Karpas-422 (cell line): ENCODE results near the gene GNG7. TPM values are rescaled to one million over a fixed set of nuclear protein-coding genes. Genes with fewer than 3 reads are reported as not detected.

Source experiments
- DNase-seq: peaks from one replicate; pipeline ENCODE4 v3.0.0-alpha.2; 2015
- H2AFZ ChIP-seq: fragments of 200-600 bp; sonication (generic); 2 replicates; pipeline ENCODE4 v1.6.1; 2014; ENCODE audit warnings: antibody characterized with exemption, low read length, mixed read lengths
- H3K27ac ChIP-seq: fragments of 200-600 bp; sonication (generic); 2 replicates; pipeline ENCODE4 v1.5.1; 2014; ENCODE audit warnings: mild to moderate bottlenecking, low read length, moderate library complexity
- H3K27me3 ChIP-seq: fragments of 200-600 bp; sonication (generic); 2 replicates; pipeline ENCODE4 v1.6.1; 2014; ENCODE audit warnings: low read length, mixed read lengths
- H3K36me3 ChIP-seq: fragments of 200-600 bp; sonication (generic); 2 replicates; pipeline ENCODE4 v1.6.1; 2014; ENCODE audit warnings: low read length, mixed read lengths; ENCODE audit not compliant: insufficient read depth
- H3K4me1 ChIP-seq: fragments of 200-600 bp; sonication (generic); 2 replicates; pipeline ENCODE4 v1.6.1; 2014; ENCODE audit warnings: mild to moderate bottlenecking, low read length, mixed read lengths
- H3K4me2 ChIP-seq: fragments of 200-600 bp; sonication (generic); 2 replicates; pipeline ENCODE4 v1.6.1; 2014; ENCODE audit warnings: low read length, low read depth, mild to moderate bottlenecking; ENCODE audit not compliant: poor library complexity, severe bottlenecking
- H3K4me3 ChIP-seq: fragments of 200-600 bp; sonication (generic); 2 replicates; pipeline ENCODE4 v1.5.1; 2014; ENCODE audit warnings: mild to moderate bottlenecking, antibody characterized with exemption, low read length, mixed read lengths
- H3K79me2 ChIP-seq: fragments of 200-600 bp; sonication (generic); 2 replicates; pipeline ENCODE4 v1.6.1; 2014; ENCODE audit warnings: mild to moderate bottlenecking, low read length, mixed read lengths
- H3K9ac ChIP-seq: fragments of 200-600 bp; sonication (generic); 2 replicates; pipeline ENCODE4 v1.6.0; 2014; ENCODE audit warnings: low read length
- H3K9me2 ChIP-seq: fragments of 200-600 bp; sonication (generic), shearing (Covaris generic); replicated peaks from 2 replicates; pipeline ENCODE4 v1.6.0; 2014; ENCODE audit warnings: mild to moderate bottlenecking, low read length, moderate library complexity; ENCODE audit not compliant: insufficient read depth
- H3K9me3 ChIP-seq: fragments of 300-700, 200-600 bp; sonication (generic); 2 replicates; pipeline ENCODE4 v1.6.1; 2014; ENCODE audit warnings: low read length, mixed read lengths
- H4K20me1 ChIP-seq: fragments of 200-600 bp; sonication (generic); 2 replicates; pipeline ENCODE4 v1.6.1; 2014; ENCODE audit warnings: mild to moderate bottlenecking, antibody characterized with exemption, low read length, low read depth; ENCODE audit not compliant: insufficient read depth
- total RNA-seq: library from RNA; depleted of rRNA; stranded (reverse); fragments of >200 nt; shearing (Covaris generic); gene quantifications from 2 replicates; pipeline ENCODE4 v1.2.3, GENCODE V29; 2014; ENCODE audit warnings: low replicate concordance

The GNG7 gene
- total RNA-seq, 1 experiment from 2014 or later = 0.19 TPM

DNA sequence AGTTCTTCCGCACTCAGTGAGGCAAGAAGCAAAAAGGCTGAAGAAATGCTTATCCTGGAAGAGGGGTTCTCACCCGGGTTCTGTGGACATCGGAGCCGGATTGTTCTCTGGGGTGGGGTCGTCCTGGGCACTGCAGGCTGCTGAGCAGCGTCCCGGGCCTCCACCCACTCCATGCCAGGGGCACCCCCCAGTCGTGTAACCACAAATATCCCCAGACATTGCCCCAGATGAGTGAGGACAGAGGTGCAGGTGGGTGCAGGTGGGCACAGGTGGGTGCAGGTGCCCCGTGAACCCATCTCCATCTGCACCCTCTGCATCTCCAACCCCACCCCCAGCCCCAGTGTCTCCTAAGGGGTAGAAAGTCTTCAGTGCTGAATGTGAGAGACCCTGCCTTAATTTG lies 67.5 kb downstream of the GNG7 start:
- H3K79me2 ChIP-seq = no peaks in the 10 kb centered on the region
- H3K4me1 ChIP-seq = peaks cover 23% of the 10 kb centered on the region
- no peaks in the 10 kb centered on the region for H3K9me2 ChIP-seq
- H3K27ac ChIP-seq = no peak overlapping the region
- no peaks in the 10 kb centered on the region for H3K36me3 ChIP-seq
- no peak for DNase-seq
- peak overlapping the region; percentile 55; the same call in 1 of the 2 replicates for H3K9ac ChIP-seq
- peaks cover 3% of the 10 kb centered on the region; the same call in 1 of the 2 replicates for H3K27me3 ChIP-seq
- H2AFZ ChIP-seq = peak overlapping the region; percentile 88; the same call in 1 of the 2 replicates
- H3K4me3 ChIP-seq = peak overlapping the region; percentile 46; the same call in 1 of the 2 replicates
- H3K9me3 ChIP-seq = peaks cover 8% of the 10 kb centered on the region
- H3K4me2 ChIP-seq = peak overlapping the region; percentile 52
- no peaks in the 10 kb centered on the region for H4K20me1 ChIP-seq

DNA sequence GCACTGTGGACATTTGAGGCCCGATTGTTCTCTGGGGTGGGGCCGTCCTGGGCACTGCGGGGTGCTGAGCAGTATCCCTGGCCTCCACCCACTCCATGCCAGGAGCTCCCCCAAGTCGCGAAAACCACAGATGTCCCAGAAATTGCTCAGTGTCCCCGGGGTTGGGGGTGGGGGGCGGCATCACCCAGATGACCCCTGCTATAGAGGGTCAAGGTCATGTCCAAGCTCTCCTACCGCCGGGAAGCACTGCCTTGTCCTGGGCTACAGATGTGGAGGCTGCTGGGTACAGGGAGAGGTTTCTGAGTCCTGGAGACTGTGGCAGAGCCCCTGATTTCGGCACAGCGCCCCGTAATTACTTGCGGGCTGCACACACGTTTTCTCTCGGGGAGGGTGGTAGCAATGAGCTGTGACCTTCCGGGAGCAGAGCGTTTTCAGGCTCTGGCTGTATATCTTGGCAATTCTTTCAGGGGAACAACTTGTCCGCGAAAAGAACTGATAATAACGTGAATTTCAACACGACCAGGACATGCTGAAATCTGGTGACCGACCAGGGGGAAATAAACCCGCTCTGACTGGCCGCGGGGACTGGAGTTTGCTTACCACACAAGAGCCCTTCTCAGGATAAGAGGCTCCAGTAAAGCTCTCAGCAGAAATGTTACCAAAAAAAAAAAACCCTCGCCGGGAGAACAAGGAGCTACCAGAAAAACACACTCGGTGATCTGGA lies 68.1 kb downstream of the GNG7 start:
- Histone ChIP-seq H2AFZ (peak overlapping the region; percentile 88; the same call in 1 of the 2 replicates), H3K27ac (no peak overlapping the region), H3K9me2 (no peaks in the 10 kb centered on the region), H3K9ac (peak overlapping the region; percentile 55), H4K20me1 (no peaks in the 10 kb centered on the region), H3K4me2 (peak overlapping the region; percentile 52), H3K4me3 (peak overlapping the region; percentile 46; the same call in 1 of the 2 replicates), H3K79me2 (no peaks in the 10 kb centered on the region), H3K27me3 (peaks cover 3% of the 10 kb centered on the region; the same call in 1 of the 2 replicates), H3K4me1 (peaks cover 23% of the 10 kb centered on the region), H3K36me3 (no peaks in the 10 kb centered on the region), H3K9me3 (peaks cover 8% of the 10 kb centered on the region)
- peak; percentile 59 for DNase-seq

DNA sequence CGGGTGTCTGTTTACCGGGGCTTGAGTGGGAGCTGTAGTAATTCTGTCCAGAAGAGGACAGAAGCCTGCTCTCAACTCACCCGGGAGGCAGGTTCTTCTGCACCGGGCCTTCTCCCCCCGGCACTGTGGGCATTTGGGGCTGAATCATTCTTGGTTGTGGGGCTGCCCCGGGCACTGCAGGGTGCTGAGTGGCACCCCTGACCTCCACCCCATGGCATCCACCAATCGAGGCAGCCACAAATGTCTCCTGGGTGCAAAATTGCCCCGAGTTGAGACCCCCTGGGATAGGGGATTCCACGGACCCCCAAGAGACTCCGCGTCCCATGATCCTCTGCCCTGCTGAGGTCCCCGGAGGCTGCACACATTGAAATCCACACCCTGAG lies 68.8 kb downstream of the GNG7 start:
- Histone ChIP-seq H3K9ac (peak overlapping the region; percentile 55), H3K9me2 (no peaks in the 10 kb centered on the region), H3K9me3 (peaks cover 8% of the 10 kb centered on the region), H3K27me3 (peaks cover 3% of the 10 kb centered on the region; the same call in 1 of the 2 replicates), H3K4me1 (peaks cover 23% of the 10 kb centered on the region), H4K20me1 (no peaks in the 10 kb centered on the region), H3K79me2 (no peaks in the 10 kb centered on the region), H2AFZ (no peak overlapping the region), H3K4me2 (peak overlapping the region; percentile 52), H3K4me3 (peak overlapping the region; percentile 46; the same call in 1 of the 2 replicates), H3K36me3 (no peaks in the 10 kb centered on the region), H3K27ac (no peak overlapping the region)
- DNase-seq = no peak

DNA sequence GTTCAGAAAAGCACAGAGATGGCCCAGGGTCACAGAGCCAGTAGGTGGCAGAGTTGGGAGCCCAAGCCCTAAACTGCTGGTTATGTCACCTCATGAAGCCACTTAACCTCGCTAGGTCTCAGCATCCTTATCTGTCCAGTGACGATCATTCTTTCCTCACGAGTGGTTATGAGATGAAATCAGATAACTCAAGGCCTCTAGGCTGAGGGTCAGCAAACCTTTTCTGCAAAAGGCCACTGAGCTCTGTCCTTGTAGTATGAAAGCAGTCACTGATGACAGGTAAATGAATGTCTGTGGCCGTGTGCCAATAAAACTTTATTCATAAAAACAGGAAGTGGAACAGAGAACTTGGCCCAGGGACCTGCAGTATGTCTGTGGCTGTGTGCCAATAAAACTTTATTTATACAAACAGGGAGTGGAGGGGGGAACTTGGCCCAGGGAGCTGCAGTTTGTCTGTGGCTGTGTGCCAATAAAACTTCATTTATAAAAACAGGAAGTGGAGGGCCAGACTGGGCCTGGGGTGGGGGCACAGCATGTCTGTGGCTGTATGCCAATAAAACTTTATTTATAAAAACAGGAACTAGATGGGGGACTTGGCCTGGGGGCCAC lies 71.2 kb downstream of the GNG7 start:
- Histone ChIP-seq H3K4me3 (no peak overlapping the region), H2AFZ (0 out of 2 replicates have a peak overlapping the region, but pooled peaks have one; percentile 23), H3K27ac (no peak overlapping the region), H3K27me3 (peaks cover 5% of the 10 kb centered on the region; the same call in 1 of the 2 replicates), H3K79me2 (no peaks in the 10 kb centered on the region), H3K9me3 (peaks cover 8% of the 10 kb centered on the region), H3K4me1 (peaks cover 38% of the 10 kb centered on the region), H3K4me2 (no peak overlapping the region), H3K36me3 (no peaks in the 10 kb centered on the region), H3K9me2 (no peaks in the 10 kb centered on the region), H4K20me1 (no peaks in the 10 kb centered on the region), H3K9ac (no peak overlapping the region)
- DNase-seq = peak; percentile 95

DNA sequence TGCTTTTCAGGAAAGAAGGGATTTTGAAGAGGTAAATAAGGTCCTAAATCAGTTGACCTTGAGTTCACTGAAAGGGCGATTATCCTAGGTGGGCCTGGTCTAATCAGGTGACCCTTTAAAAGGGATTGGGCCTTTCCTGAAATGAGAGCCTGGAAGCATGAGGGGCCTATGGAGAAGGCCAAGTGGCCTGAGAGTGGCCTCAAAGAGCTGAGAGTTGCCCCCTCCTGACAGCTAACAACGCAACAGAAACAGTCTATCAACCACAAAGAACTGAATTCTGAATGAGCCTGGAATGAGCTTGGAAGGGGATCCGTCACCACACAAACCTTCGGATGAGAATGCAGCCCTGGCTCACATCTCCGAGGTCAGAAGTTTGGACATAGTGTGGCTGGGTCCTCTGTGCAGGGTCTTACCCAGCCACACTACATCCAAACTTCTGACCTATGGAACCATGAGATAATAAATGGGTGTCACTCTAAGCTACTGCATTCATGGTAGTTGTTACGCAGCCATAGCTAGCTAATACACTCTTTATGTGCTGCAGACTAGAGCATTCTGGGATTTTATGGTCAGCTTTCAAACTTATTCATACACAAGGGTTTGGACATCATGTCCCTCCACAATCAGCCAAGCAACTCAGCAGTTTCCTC lies 72.0 kb downstream of the GNG7 start:
- Histone ChIP-seq H3K9ac (no peak overlapping the region), H3K9me2 (no peaks in the 10 kb centered on the region), H3K79me2 (no peaks in the 10 kb centered on the region), H3K36me3 (no peaks in the 10 kb centered on the region), H3K4me3 (no peak overlapping the region), H3K4me1 (peaks cover 39% of the 10 kb centered on the region), H3K27me3 (peaks cover 5% of the 10 kb centered on the region; the same call in 1 of the 2 replicates), H3K27ac (no peak overlapping the region), H2AFZ (no peak overlapping the region), H3K4me2 (no peak overlapping the region), H4K20me1 (no peaks in the 10 kb centered on the region), H3K9me3 (peaks cover 8% of the 10 kb centered on the region)
- no peak for DNase-seq

DNA sequence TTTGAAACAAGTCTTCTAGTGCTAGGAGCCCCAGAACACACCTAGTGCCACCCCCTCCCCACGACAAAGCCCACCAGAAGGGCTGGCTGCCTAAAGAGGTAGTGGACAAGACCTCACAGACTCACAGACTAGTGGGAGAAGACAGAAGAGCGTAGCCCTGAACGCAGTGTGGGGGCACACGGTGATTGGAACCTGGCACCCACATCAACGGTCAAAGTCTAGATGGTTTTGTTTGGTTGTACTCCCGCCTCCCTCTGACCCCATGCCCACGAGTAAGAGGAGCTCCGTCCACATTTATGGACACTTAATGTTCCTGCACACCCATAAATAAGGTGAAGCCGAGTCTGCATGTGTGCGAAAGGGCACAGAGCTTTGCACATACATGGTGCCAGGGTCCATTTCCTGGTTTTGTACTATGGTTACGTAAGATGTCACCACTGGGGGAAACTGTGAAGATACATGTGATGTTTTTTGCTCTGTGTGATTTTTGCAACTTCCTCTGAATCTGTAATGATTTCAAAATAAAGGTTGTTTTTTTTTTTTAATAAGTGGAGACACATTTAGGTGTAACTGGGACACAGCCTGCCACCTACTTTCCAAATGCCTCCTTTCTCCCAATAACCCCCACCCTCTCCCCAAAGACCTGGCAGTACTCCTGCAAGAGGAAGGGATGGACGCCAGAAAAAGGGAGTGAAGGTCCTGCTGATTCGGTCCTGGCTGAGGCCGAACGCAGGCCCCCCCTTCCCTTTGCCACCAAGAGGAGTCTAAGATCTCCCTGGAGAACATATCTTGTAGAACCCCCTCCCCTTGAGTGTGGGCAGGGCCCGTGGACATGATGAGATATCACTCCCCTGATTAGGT lies 72.8 kb downstream of the GNG7 start:
- Histone ChIP-seq H3K9ac (no peak overlapping the region), H3K79me2 (no peaks in the 10 kb centered on the region), H3K27me3 (peaks cover 5% of the 10 kb centered on the region; the same call in 1 of the 2 replicates), H3K27ac (no peak overlapping the region), H3K36me3 (no peaks in the 10 kb centered on the region), H3K4me1 (peaks cover 42% of the 10 kb centered on the region), H3K4me3 (no peak overlapping the region), H3K9me2 (no peaks in the 10 kb centered on the region), H4K20me1 (no peaks in the 10 kb centered on the region), H3K4me2 (no peak overlapping the region), H3K9me3 (peaks cover 8% of the 10 kb centered on the region), H2AFZ (no peak overlapping the region)
- DNase-seq = no peak

DNA sequence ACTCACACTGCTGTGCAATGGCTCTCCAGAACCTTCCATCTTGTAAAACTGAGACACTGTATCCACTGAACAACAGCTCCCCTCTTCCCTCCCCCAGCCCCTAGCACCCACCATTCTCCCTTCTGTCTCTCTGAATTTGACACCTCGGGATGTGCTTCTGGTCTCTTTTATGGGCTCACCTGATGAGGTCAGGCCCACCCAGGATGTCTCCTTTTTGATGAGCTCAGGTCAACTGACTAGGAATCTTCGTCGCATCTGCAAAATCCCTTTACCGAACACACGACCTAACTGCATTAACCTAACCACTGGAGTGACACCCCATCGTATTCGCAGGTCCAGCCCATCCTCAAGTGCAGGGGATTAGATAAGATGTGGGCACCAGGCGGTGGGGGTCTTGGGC lies 73.9 kb downstream of the GNG7 start:
- Histone ChIP-seq H3K4me3 (no peak overlapping the region), H4K20me1 (no peaks in the 10 kb centered on the region), H3K9ac (no peak overlapping the region), H3K9me2 (no peaks in the 10 kb centered on the region), H3K9me3 (peaks cover 8% of the 10 kb centered on the region), H3K27me3 (peaks cover 3% of the 10 kb centered on the region; the same call in 1 of the 2 replicates), H3K4me2 (no peak overlapping the region), H3K36me3 (no peaks in the 10 kb centered on the region), H3K4me1 (peaks cover 42% of the 10 kb centered on the region), H3K79me2 (no peaks in the 10 kb centered on the region), H3K27ac (no peak overlapping the region), H2AFZ (no peak overlapping the region)
- no peak for DNase-seq
